NB4 (cell line): ENCODE measurements around the gene BMP3.

Experiments used
- DNase-seq: peaks from one replicate; pipeline ENCODE4 v3.0.0; 2010; ENCODE audit warnings: low read depth
- H3K4me3 ChIP-seq: one replicate; pipeline ENCODE4 v1.5.1; 2011; ENCODE audit warnings: mild to moderate bottlenecking, low read depth, low read length, moderate library complexity
- CTCF ChIP-seq: IDR thresholded peaks from one replicate; pipeline ENCODE4 v1.5.1; 2012; ENCODE audit warnings: low read depth, low read length
- MAX ChIP-seq: IDR thresholded peaks from 2 replicates; pipeline ENCODE4 v1.6.1; 2011; ENCODE audit warnings: low read depth, low read length
- MYC ChIP-seq: IDR thresholded peaks from 2 replicates; pipeline ENCODE4 v1.6.1; 2011; ENCODE audit warnings: low read depth, low read length
- POLR2A ChIP-seq: IDR thresholded peaks from 2 replicates; pipeline ENCODE4 v1.6.1; 2011; ENCODE audit warnings: mild to moderate bottlenecking; ENCODE audit not compliant: insufficient read length; ENCODE audit errors: extremely low read depth

BMP3 gene

GRCh38 chr4:81069706-81070331 is 39.3 kb downstream of the BMP3 start:
- H3K4me3 ChIP-seq: no peak overlapping the region
- peak; percentile 78 for DNase-seq
- no peak for TF ChIP-seq MYC
- peak; percentile 89 for TF ChIP-seq CTCF
- TF ChIP-seq MAX: no peak

- no peak overlapping the region for H3K4me3 ChIP-seq
- TF ChIP-seq MAX (no peak), CTCF (no peak), MYC (no peak), POLR2A (no peak)
- no peak for DNase-seq
Measured at GRCh38 chr4:81071013-81071412, 40.5 kb downstream of the BMP3 start.

GRCh38 chr4:81081156-81081555 is 50.6 kb downstream of the BMP3 start:
- DNase-seq: no peak
- no peak overlapping the region for H3K4me3 ChIP-seq
- no peak for TF ChIP-seq POLR2A
- no peak for TF ChIP-seq CTCF
- no peak for TF ChIP-seq MYC
- no peak for TF ChIP-seq MAX

GRCh38 chr4:81084029-81084428 is 53.5 kb downstream of the BMP3 start:
- TF ChIP-seq CTCF: no peak
- TF ChIP-seq POLR2A: no peak
- TF ChIP-seq MYC: no peak
- no peak for TF ChIP-seq MAX
- DNase-seq: no peak
- no peak overlapping the region for H3K4me3 ChIP-seq

- H3K4me3 ChIP-seq: no peak overlapping the region
- TF ChIP-seq CTCF: no peak
- TF ChIP-seq MYC: no peak
- TF ChIP-seq POLR2A: no peak
- DNase-seq: no peak
Measured at GRCh38 chr4:81084634-81085033, 54.1 kb downstream of the BMP3 start.

- TF ChIP-seq MAX (no peak), MYC (no peak), POLR2A (no peak), CTCF (no peak)
- H3K4me3 ChIP-seq: no peak overlapping the region
- DNase-seq: no peak
Measured at GRCh38 chr4:81085291-81085690, 54.8 kb downstream of the BMP3 start.
